Spleen (tissue), 11 donors: ENCODE data around the gene RAD51B. TPM values are rescaled to one million over a fixed set of nuclear protein-coding genes. Genes with fewer than 3 reads are reported as not detected.
A peak's percentile ranks its signal among the peaks of the same experiment; 100 is the strongest.

Experiments
- DNase-seq: peaks from one replicate; pipeline ENCODE4 v3.0.0-alpha.2; 2020
- H3K27ac ChIP-seq, 8 donors: fragments of 200-600 bp; sonication (generic) in 7 of 8; 1 replicate in 4 of 8; 2 replicates in 4 of 8; pipeline versions ENCODE4 v1.5.0 to v1.8.0; 2016 to 2021; ENCODE audit warnings: inconsistent platforms in 4 of 8, mild to moderate bottlenecking in 4 of 8, moderate library complexity in 1 of 8
- H3K27me3 ChIP-seq, 7 donors: fragments of 200-600 bp; sonication (generic) in 6 of 7; replicated peaks in 1 of 7; 1 replicate in 4 of 7; 2 replicates in 3 of 7; pipeline versions ENCODE4 v1.5.0 to v1.8.0; 2016 to 2021; ENCODE audit warnings: inconsistent platforms in 3 of 7, mild to moderate bottlenecking in 1 of 7
- H3K36me3 ChIP-seq, 6 donors: fragments of 200-600 bp; sonication (generic) in 5 of 6; 1 replicate in 4 of 6; 2 replicates in 2 of 6; pipeline versions ENCODE4 v1.5.0 to v1.8.0; 2016 to 2021; ENCODE audit warnings: inconsistent platforms in 2 of 6
- H3K4me1 ChIP-seq, 6 donors: fragments of 200-600 bp; sonication (generic) in 5 of 6; 1 replicate in 3 of 6; 2 replicates in 3 of 6; pipeline versions ENCODE4 v1.5.0 to v1.8.0; 2016 to 2021; ENCODE audit warnings: inconsistent platforms in 3 of 6
- H3K4me3 ChIP-seq, 8 donors: fragments of 200-600 bp; sonication (generic) in 7 of 8; 1 replicate in 4 of 8; 2 replicates in 4 of 8; pipeline versions ENCODE4 v1.5.0 to v1.8.0; 2016 to 2021; ENCODE audit warnings: inconsistent platforms in 4 of 8, mild to moderate bottlenecking in 4 of 8, moderate library complexity in 2 of 8
- H3K9me3 ChIP-seq, 8 donors: fragments of 200-600 bp; sonication (generic) in 7 of 8; 1 replicate in 4 of 8; 2 replicates in 4 of 8; pipeline versions ENCODE4 v1.5.0 to v1.8.0; 2016 to 2021; ENCODE audit warnings: inconsistent platforms in 4 of 8
- CTCF ChIP-seq, 11 experiments: fragments of 200-600 bp in 7 of 11; fragments of 450-650 bp in 4 of 11; sonication (generic) in 4 of 11; IDR thresholded peaks in 8 of 11; conservative IDR thresholded peaks in 3 of 11; 1 replicate in 7 of 11; 2 replicates in 4 of 11; pipeline versions ENCODE4 v1.4.0 to v1.8.0; 2016 to 2021; ENCODE audit warnings: antibody characterized with exemption in 11 of 11, inconsistent platforms in 4 of 11, mild to moderate bottlenecking in 1 of 11
- POLR2A ChIP-seq, 3 donors: fragments of 450-650 bp; IDR thresholded peaks; one replicate each; pipeline ENCODE4 v1.5.1; 2017; ENCODE audit warnings: antibody characterized with exemption in 3 of 3, mild to moderate bottlenecking in 1 of 3
- POLR2AphosphoS5 ChIP-seq, 3 donors: sonication (generic); formaldehyde crosslinking; IDR thresholded peaks; one replicate each; pipeline ENCODE4 v1.5.1; 2017; ENCODE audit warnings: antibody characterized with exemption in 3 of 3
- WGBS, 5 donors: extraction: QIAGEN DNeasy Blood & Tissue Kit in 3 of 5; methylation state at CpG; one replicate each; pipeline versions ENCODE4 v1.1.5 to v1.1.7; 2013 to 2018; 5-methylcytosine and 5-hydroxymethylcytosine counted together
- intact Hi-C: fragments of 100-400 bp; cut with DNase I; formaldehyde crosslinking; loops from one replicate; pipeline ENCODE4 v1.15.0; 2023; ENCODE audit warnings: low total_unique reads
- polyA plus RNA-seq, 3 donors: library from polyadenylated mRNA; stranded (reverse); fragments of 200-250 nt; gene quantifications; one replicate each; pipeline ENCODE4 v1.2.1, GENCODE V29; 2013
- total RNA-seq, 7 donors: library from RNA; depleted of rRNA in 3 of 7; stranded (reverse); fragments of >200 nt in 3 of 7; fragmentation: NEBNext Ultra II Directional in 4 of 7; extraction: Animal tissue kit (Norgen Biotek cat#: 25700) in 4 of 7; gene quantifications; one replicate each; pipeline versions ENCODE4 v1.1.0 to v1.2.1, GENCODE V29; 2016 to 2021
- donor health status: healthy with polysubstance abuse.
- donor health status: DM: no; HTN: no; CAD: no; lungs with moderate emphysema.
- donor health status: DM: no; HTN: no; CAD: no.
- donor health status: Bipolar disorder and iron deficiency.
- donor health status: healthy.
- donor health status: DM: no; HTN: no; CAD: no.
- donor health status: DM: yes; HTN: yes; CAD: no.

The RAD51B gene
- total and polyA plus RNA-seq, 10 donors, result 4.2 to 43.7 (median 29.8) TPM

- Histone ChIP-seq H3K9me3 (no peaks in the 10 kb centered on the region), H3K36me3 (no peaks in the 10 kb centered on the region), H3K27me3 (no peaks in the 10 kb centered on the region), H3K4me3 (no peak overlapping the region), H3K4me1 (peaks cover 55 to 100% (median 84%) of the 10 kb centered on the region in 6 donors), H3K27ac (peak overlapping the region in 6 of 8 donors; percentile 26 to 85 (median 78))
- no peak for DNase-seq
- intact Hi-C loops, result no loop called here
- WGBS, 5 donors, result 62 to 80% (median 76%) methylated on average over 2 of the region's 2 CpGs
- TF ChIP-seq POLR2A (IDR thresholded peaks at IDR 0.05) (no peak), CTCF (IDR thresholded peaks at IDR 0.05 in 8 of 11, conservative IDR thresholded peaks at IDR 0.05 in 3 of 11) (no peak), POLR2AphosphoS5 (IDR thresholded peaks at IDR 0.05) (no peak)
Measured at GRCh38 chr14:68399971-68400370, 580.4 kb downstream of the RAD51B start.

DNA sequence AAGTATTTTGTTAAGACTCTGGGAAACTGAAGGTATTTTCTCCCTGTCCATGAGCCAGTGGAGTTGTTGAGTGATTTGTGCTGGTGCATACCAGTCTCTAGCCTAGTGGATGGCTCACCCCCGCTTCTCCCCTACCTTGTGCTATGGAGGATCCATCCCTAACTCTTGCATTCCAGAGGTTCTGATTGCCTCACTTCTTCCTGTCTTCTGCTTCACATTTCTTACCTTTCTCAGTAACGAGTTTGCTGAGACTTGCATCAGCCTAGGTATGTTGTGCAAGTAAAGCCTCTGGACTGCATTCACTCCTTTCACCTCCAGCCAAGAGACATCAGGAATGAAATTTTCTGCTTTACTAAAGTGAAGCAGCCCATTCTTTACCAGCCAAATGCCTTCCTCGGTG is 581.7 kb downstream of the RAD51B start:
- TF ChIP-seq POLR2AphosphoS5 (IDR thresholded peaks at IDR 0.05) (no peak), CTCF (IDR thresholded peaks at IDR 0.05 in 8 of 11, conservative IDR thresholded peaks at IDR 0.05 in 3 of 11) (no peak), POLR2A (IDR thresholded peaks at IDR 0.05) (no peak)
- Histone ChIP-seq H3K9me3 (no peaks in the 10 kb centered on the region), H3K27ac (peak overlapping the region in 7 of 8 donors; percentile 52 to 85 (median 78)), H3K27me3 (no peaks in the 10 kb centered on the region), H3K4me3 (no peak overlapping the region), H3K4me1 (peaks cover 61 to 100% (median 82%) of the 10 kb centered on the region in 6 donors), H3K36me3 (no peaks in the 10 kb centered on the region)
- 68 to 77% (median 74%) methylated on average over 3 of the region's 3 CpGs for WGBS, 5 donors
- intact Hi-C loops, result no loop called here
- DNase-seq, result no peak

- Histone ChIP-seq H3K27me3 (no peaks in the 10 kb centered on the region), H3K9me3 (no peaks in the 10 kb centered on the region), H3K4me1 (peaks cover 59 to 100% (median 79%) of the 10 kb centered on the region in 6 donors), H3K36me3 (no peaks in the 10 kb centered on the region), H3K27ac (peak overlapping the region; percentile 52 to 85 (median 78)), H3K4me3 (no peak overlapping the region)
- TF ChIP-seq POLR2AphosphoS5 (IDR thresholded peaks at IDR 0.05) (no peak), POLR2A (IDR thresholded peaks at IDR 0.05) (no peak), CTCF (IDR thresholded peaks at IDR 0.05 in 8 of 11, conservative IDR thresholded peaks at IDR 0.05 in 3 of 11) (no peak)
- DNase-seq, result no peak
- intact Hi-C loops, result no loop called here
- 45 to 71% (median 57%) methylated on average over 4 of the region's 4 CpGs for WGBS, 5 donors
Measured at GRCh38 chr14:68401855-68402254, 582.3 kb downstream of the RAD51B start.

DNA sequence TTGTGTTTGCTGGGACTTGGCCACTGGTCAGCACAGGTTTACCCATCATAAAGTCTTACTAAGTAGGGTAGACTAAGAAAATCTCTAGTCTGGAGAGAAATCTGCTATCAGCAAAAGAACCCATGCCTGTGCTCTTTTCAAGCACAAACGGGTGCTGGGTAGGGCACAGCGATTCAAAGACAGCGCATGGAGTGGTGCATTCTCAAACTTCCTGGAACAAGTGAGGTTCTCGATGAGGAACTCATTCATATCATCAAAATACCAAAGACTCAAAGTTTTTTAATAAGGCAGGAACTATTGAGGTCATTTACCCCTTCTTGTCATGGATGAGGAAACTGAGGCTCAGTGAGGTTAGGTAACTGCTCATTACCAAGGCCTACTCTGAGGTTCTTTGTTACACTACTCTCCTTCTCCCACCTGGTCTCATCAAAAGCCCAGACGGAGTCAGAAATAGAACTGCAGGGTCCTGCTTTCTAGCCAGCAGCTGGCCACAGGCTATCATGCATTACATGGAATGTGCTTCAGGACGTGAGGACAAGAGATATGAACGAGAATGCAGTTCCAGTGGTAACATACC is 583.0 kb downstream of the RAD51B start:
- Histone ChIP-seq H3K4me3 (no peak overlapping the region), H3K27me3 (no peaks in the 10 kb centered on the region), H3K9me3 (no peaks in the 10 kb centered on the region), H3K4me1 (peaks cover 58 to 100% (median 74%) of the 10 kb centered on the region in 6 donors), H3K27ac (peak overlapping the region; percentile 52 to 85 (median 78)), H3K36me3 (no peaks in the 10 kb centered on the region)
- intact Hi-C loops, result no loop called here
- DNase-seq, result no peak
- 48 to 80% (median 61%) methylated on average over 7 of the region's 7 CpGs for WGBS, 5 donors
- no peak for TF ChIP-seq POLR2A (IDR thresholded peaks at IDR 0.05)
- TF ChIP-seq CTCF (IDR thresholded peaks at IDR 0.05 in 8 of 11, conservative IDR thresholded peaks at IDR 0.05 in 3 of 11), result no peak
- no peak for TF ChIP-seq POLR2AphosphoS5 (IDR thresholded peaks at IDR 0.05)
